Measurements from ENCODE around the gene PLPP4. TPM values are rescaled to one million over a fixed set of nuclear protein-coding genes. Genes with fewer than 3 reads are reported as not detected.
"Not testable (repeated sequence)": the region's sequence is repeated elsewhere in the genome, so short reads cannot be mapped to it uniquely, and the experiment has no call there.

PLPP4 gene
- total RNA-seq, 1 donor from 2014 or later: 5.3 TPM

GRCh38 chr10:120495226-120496009 lies 38.4 kb downstream of the PLPP4 start:
- no peak overlapping the region for H3K4me3 ChIP-seq (ENCODE audit: low read depth, low read length)
- no peaks in the 10 kb centered on the region for H3K27me3 ChIP-seq (ENCODE audit: control insufficient read depth, insufficient read depth, low read length)
- no peak for TF ChIP-seq CTCF (IDR thresholded peaks at IDR 0.05; ENCODE audit: insufficient read depth, low read length, poor library complexity, severe bottlenecking)
- peaks cover 1% of the 10 kb centered on the region for H3K36me3 ChIP-seq (ENCODE audit: control insufficient read depth, insufficient read depth, low read length)
- DNase-seq (ENCODE audit: low read depth): no peak

GRCh38 chr10:120499883-120500282 lies 42.9 kb downstream of the PLPP4 start:
- H3K27me3 ChIP-seq (ENCODE audit: control insufficient read depth, insufficient read depth, low read length): no peaks in the 10 kb centered on the region
- TF ChIP-seq CTCF (IDR thresholded peaks at IDR 0.05; ENCODE audit: insufficient read depth, low read length, poor library complexity, severe bottlenecking): no peak
- H3K4me3 ChIP-seq (ENCODE audit: low read depth, low read length): no peak overlapping the region
- no peaks in the 10 kb centered on the region for H3K36me3 ChIP-seq (ENCODE audit: control insufficient read depth, insufficient read depth, low read length)
- DNase-seq (ENCODE audit: low read depth): no peak

GRCh38 chr10:120503689-120504088 lies 46.7 kb downstream of the PLPP4 start:
- no peaks in the 10 kb centered on the region for H3K27me3 ChIP-seq (ENCODE audit: control insufficient read depth, insufficient read depth, low read length)
- no peak for TF ChIP-seq CTCF (IDR thresholded peaks at IDR 0.05; ENCODE audit: insufficient read depth, low read length, poor library complexity, severe bottlenecking)
- H3K4me3 ChIP-seq (ENCODE audit: low read depth, low read length): no peak overlapping the region
- no peak for DNase-seq (ENCODE audit: low read depth)
- H3K36me3 ChIP-seq (ENCODE audit: control insufficient read depth, insufficient read depth, low read length): no peaks in the 10 kb centered on the region

GRCh38 chr10:120504227-120504626 lies 47.2 kb downstream of the PLPP4 start:
- not testable (repeated sequence) for H3K4me3 ChIP-seq (ENCODE audit: low read depth, low read length); DNase-seq (ENCODE audit: low read depth); H3K36me3 ChIP-seq (ENCODE audit: control insufficient read depth, insufficient read depth, low read length); H3K27me3 ChIP-seq (ENCODE audit: control insufficient read depth, insufficient read depth, low read length)

- no peaks in the 10 kb centered on the region for H3K36me3 ChIP-seq (ENCODE audit: control insufficient read depth, insufficient read depth, low read length)
- no peak overlapping the region for H3K4me3 ChIP-seq (ENCODE audit: low read depth, low read length)
- TF ChIP-seq CTCF (IDR thresholded peaks at IDR 0.05; ENCODE audit: insufficient read depth, low read length, poor library complexity, severe bottlenecking): no peak
- no peaks in the 10 kb centered on the region for H3K27me3 ChIP-seq (ENCODE audit: control insufficient read depth, insufficient read depth, low read length)
- DNase-seq (ENCODE audit: low read depth): no peak
Observed at GRCh38 chr10:120505056-120505455, 48.0 kb downstream of the PLPP4 start.

GRCh38 chr10:120505866-120506265 lies 48.8 kb downstream of the PLPP4 start:
- no peak for DNase-seq (ENCODE audit: low read depth)
- no peak overlapping the region for H3K4me3 ChIP-seq (ENCODE audit: low read depth, low read length)
- no peak for TF ChIP-seq CTCF (IDR thresholded peaks at IDR 0.05; ENCODE audit: insufficient read depth, low read length, poor library complexity, severe bottlenecking)
- no peaks in the 10 kb centered on the region for H3K36me3 ChIP-seq (ENCODE audit: control insufficient read depth, insufficient read depth, low read length)
- H3K27me3 ChIP-seq (ENCODE audit: control insufficient read depth, insufficient read depth, low read length): no peaks in the 10 kb centered on the region

All from kidney epithelial cell (primary cell).